Dermis lymphatic vessel endothelial cell (primary cell): Measurements from ENCODE around the gene DOK3. TPM values are rescaled to one million over a fixed set of nuclear protein-coding genes. Genes with fewer than 3 reads are reported as not detected.

ENCODE experiments used
- total RNA-seq: library from RNA; depleted of rRNA; stranded (reverse); fragments of >200 nt; gene quantifications from 2 replicates; pipeline ENCODE4 v1.2.1, GENCODE V29; 2014

The DOK3 gene
- total RNA-seq, result 1.4 and 2.1 TPM in 2 replicates

GRCh38 chr5:177509381-177509951 lies at the start of gene DOK3:
Gene DOK3 (minus strand): TSS chr5:177509826. CDS start chr5:177509540, 286 bp downstream.

GRCh38 chr5:177554474-177555111 lies 45.0 kb upstream of the DOK3 start, which contains the start of gene FAM193B:
Gene FAM193B (minus strand): TSS chr5:177554563. CDS start chr5:177554458, 105 bp downstream.

GRCh38 chr5:177516601-177517568 lies 7.3 kb upstream of the DOK3 start, which contains the start of gene DDX41:
Gene DDX41 (minus strand): TSS chr5:177516961. CDS start chr5:177516945, 16 bp downstream.

GRCh38 chr5:177497292-177498012 lies 12.2 kb downstream of the DOK3 start, which contains the start of gene PDLIM7:
Gene PDLIM7 (minus strand): TSS chr5:177497604. CDS start chr5:177496512, 1,092 bp downstream.

GRCh38 chr5:177473443-177474001 lies 36.1 kb downstream of the DOK3 start, which contains the start of gene DBN1:
Gene DBN1 (minus strand): TSS chr5:177473634. CDS start chr5:177473521, 113 bp downstream.

Other genes starting within 250 kb of the DOK3 start
- gene RAB24, start 206.1 kb downstream of the DOK3 start, total RNA-seq, result 12.4 and 14.0 TPM in 2 replicates
- 80.0 and 94.9 TPM in 2 replicates for gene PRELID1, start 206.0 kb downstream of the DOK3 start, total RNA-seq
- gene MXD3, start 197.9 kb downstream of the DOK3 start, total RNA-seq, result 3.9 and 4.2 TPM in 2 replicates
- 322 and 383 TPM in 2 replicates for gene LMAN2, start 158.2 kb downstream of the DOK3 start, total RNA-seq
- gene RGS14, start 151.9 kb downstream of the DOK3 start, total RNA-seq, result 4.6 and 5.1 TPM in 2 replicates
- gene SLC34A1, start 125.4 kb downstream of the DOK3 start, total RNA-seq, result not detected in 2 replicates
- gene PFN3, start 109.2 kb downstream of the DOK3 start, total RNA-seq, result not detected in 2 replicates
- 0.54 and 0.77 TPM in 2 replicates for gene F12, start 100.3 kb downstream of the DOK3 start, total RNA-seq
- gene GRK6, start 83.2 kb downstream of the DOK3 start, total RNA-seq, result 13.1 and 15.0 TPM in 2 replicates
- gene PRR7, start 63.0 kb downstream of the DOK3 start, total RNA-seq, result 1.3 and 1.6 TPM in 2 replicates
- gene DBN1, start 36.2 kb downstream of the DOK3 start, total RNA-seq, result 91.8 and 130 TPM in 2 replicates
- gene PDLIM7, start 12.2 kb downstream of the DOK3 start, total RNA-seq, result 27.2 and 30.5 TPM in 2 replicates
- 65.1 and 72.5 TPM in 2 replicates for gene DDX41, start 7.1 kb upstream of the DOK3 start, total RNA-seq
- 13.2 and 14.8 TPM in 2 replicates for gene FAM193B, start 44.7 kb upstream of the DOK3 start, total RNA-seq
- 109 and 137 TPM in 2 replicates for gene TMED9, start 82.4 kb upstream of the DOK3 start, total RNA-seq
- 21.7 and 26.9 TPM in 2 replicates for gene B4GALT7, start 90.3 kb upstream of the DOK3 start, total RNA-seq